ENCODE results near the gene PPFIBP1.

Gene PPFIBP1

GRCh38 chr12:27602516-27602915 is 78.5 kb downstream of the PPFIBP1 start:
- no peaks in the 10 kb centered on the region for H3K9me3 ChIP-seq (ENCODE audit: control insufficient read depth, low read length)
- H3K4me3 ChIP-seq (ENCODE audit: insufficient read depth, low read depth, low read length, poor library complexity, severe bottlenecking), result no peak overlapping the region
- no peaks in the 10 kb centered on the region for H3K4me1 ChIP-seq (ENCODE audit: control insufficient read depth, insufficient read depth, low read length, poor library complexity, severe bottlenecking)
- H3K27me3 ChIP-seq (replicated peaks; ENCODE audit: control insufficient read depth, insufficient read depth, low read length, poor library complexity, severe bottlenecking), result no peaks in the 10 kb centered on the region
- no peak overlapping the region for H3K27ac ChIP-seq (ENCODE audit: insufficient read depth, low read length, poor library complexity, severe bottlenecking)
- H3K36me3 ChIP-seq (ENCODE audit: control insufficient read depth, insufficient read depth, low read length), result no peaks in the 10 kb centered on the region
- DNase-seq, result no peak

- Histone ChIP-seq H3K27me3 (replicated peaks; ENCODE audit: control insufficient read depth, insufficient read depth, low read length, poor library complexity, severe bottlenecking) (no peaks in the 10 kb centered on the region), H3K27ac (ENCODE audit: insufficient read depth, low read length, poor library complexity, severe bottlenecking) (no peak overlapping the region), H3K9me3 (ENCODE audit: control insufficient read depth, low read length) (no peaks in the 10 kb centered on the region), H3K36me3 (ENCODE audit: control insufficient read depth, insufficient read depth, low read length) (no peaks in the 10 kb centered on the region), H3K4me1 (ENCODE audit: control insufficient read depth, insufficient read depth, low read length, poor library complexity, severe bottlenecking) (no peaks in the 10 kb centered on the region), H3K4me3 (ENCODE audit: insufficient read depth, low read depth, low read length, poor library complexity, severe bottlenecking) (no peak overlapping the region)
- no peak for DNase-seq
Measured at GRCh38 chr12:27604431-27604830, 80.4 kb downstream of the PPFIBP1 start.

DNA sequence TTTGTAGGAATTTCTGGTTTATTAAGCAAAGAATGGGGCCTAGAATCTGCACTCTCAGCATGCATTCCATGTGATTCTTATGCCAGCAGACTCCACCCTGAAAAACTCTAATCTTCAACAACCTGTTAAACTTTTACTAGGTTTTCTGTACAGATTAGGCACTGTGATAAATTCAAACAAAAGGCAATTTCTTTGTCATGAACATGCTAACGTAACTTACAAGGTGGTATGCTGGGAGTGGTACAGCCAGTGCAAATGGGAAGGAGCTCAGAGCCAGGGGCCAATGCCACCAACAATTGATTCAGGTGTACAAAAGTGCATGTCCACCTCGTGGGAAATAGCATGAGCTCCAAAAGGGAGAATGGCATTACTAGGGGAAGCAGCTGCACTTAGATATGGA is 83.0 kb downstream of the PPFIBP1 start:
- no peaks in the 10 kb centered on the region for H3K4me1 ChIP-seq (ENCODE audit: control insufficient read depth, insufficient read depth, low read length, poor library complexity, severe bottlenecking)
- no peak overlapping the region for H3K27ac ChIP-seq (ENCODE audit: insufficient read depth, low read length, poor library complexity, severe bottlenecking)
- no peaks in the 10 kb centered on the region for H3K9me3 ChIP-seq (ENCODE audit: control insufficient read depth, low read length)
- no peaks in the 10 kb centered on the region for H3K27me3 ChIP-seq (replicated peaks; ENCODE audit: control insufficient read depth, insufficient read depth, low read length, poor library complexity, severe bottlenecking)
- no peak overlapping the region for H3K4me3 ChIP-seq (ENCODE audit: insufficient read depth, low read depth, low read length, poor library complexity, severe bottlenecking)
- H3K36me3 ChIP-seq (ENCODE audit: control insufficient read depth, insufficient read depth, low read length), result no peaks in the 10 kb centered on the region
- DNase-seq, result no peak

GRCh38 chr12:27607591-27607990 is 83.6 kb downstream of the PPFIBP1 start:
- no peaks in the 10 kb centered on the region for H3K27me3 ChIP-seq (replicated peaks; ENCODE audit: control insufficient read depth, insufficient read depth, low read length, poor library complexity, severe bottlenecking)
- no peak overlapping the region for H3K27ac ChIP-seq (ENCODE audit: insufficient read depth, low read length, poor library complexity, severe bottlenecking)
- H3K36me3 ChIP-seq (ENCODE audit: control insufficient read depth, insufficient read depth, low read length), result no peaks in the 10 kb centered on the region
- no peak for DNase-seq
- H3K4me1 ChIP-seq (ENCODE audit: control insufficient read depth, insufficient read depth, low read length, poor library complexity, severe bottlenecking), result no peaks in the 10 kb centered on the region
- H3K9me3 ChIP-seq (ENCODE audit: control insufficient read depth, low read length), result no peaks in the 10 kb centered on the region
- no peak overlapping the region for H3K4me3 ChIP-seq (ENCODE audit: insufficient read depth, low read depth, low read length, poor library complexity, severe bottlenecking)

GRCh38 chr12:27608890-27609289 is 84.9 kb downstream of the PPFIBP1 start:
- H3K27me3 ChIP-seq (replicated peaks; ENCODE audit: control insufficient read depth, insufficient read depth, low read length, poor library complexity, severe bottlenecking), result no peaks in the 10 kb centered on the region
- H3K4me3 ChIP-seq (ENCODE audit: insufficient read depth, low read depth, low read length, poor library complexity, severe bottlenecking), result no peak overlapping the region
- H3K36me3 ChIP-seq (ENCODE audit: control insufficient read depth, insufficient read depth, low read length), result no peaks in the 10 kb centered on the region
- no peak for DNase-seq
- H3K27ac ChIP-seq (ENCODE audit: insufficient read depth, low read length, poor library complexity, severe bottlenecking), result no peak overlapping the region
- H3K9me3 ChIP-seq (ENCODE audit: control insufficient read depth, low read length), result no peaks in the 10 kb centered on the region
- H3K4me1 ChIP-seq (ENCODE audit: control insufficient read depth, insufficient read depth, low read length, poor library complexity, severe bottlenecking), result no peaks in the 10 kb centered on the region

DNA sequence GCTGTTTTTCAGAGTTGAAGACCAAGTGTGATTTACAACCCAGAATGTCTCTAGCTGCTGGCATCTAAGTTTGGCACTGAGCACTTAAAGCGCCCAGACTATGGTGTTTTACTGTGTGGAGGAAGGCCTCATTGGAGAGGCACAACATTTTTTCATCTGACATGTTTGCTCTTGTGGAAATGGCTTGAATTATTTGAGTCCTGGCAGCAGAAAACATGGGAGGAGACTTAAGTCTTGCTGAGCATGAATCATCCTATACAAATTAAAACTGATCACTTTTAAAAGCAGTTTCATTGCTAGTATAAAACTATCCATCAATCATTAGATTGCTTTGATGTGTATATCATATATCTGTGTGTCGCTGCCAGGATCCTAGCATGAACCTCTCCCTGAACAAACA is 86.4 kb downstream of the PPFIBP1 start:
- no peaks in the 10 kb centered on the region for H3K27me3 ChIP-seq (replicated peaks; ENCODE audit: control insufficient read depth, insufficient read depth, low read length, poor library complexity, severe bottlenecking)
- H3K4me3 ChIP-seq (ENCODE audit: insufficient read depth, low read depth, low read length, poor library complexity, severe bottlenecking), result no peak overlapping the region
- H3K36me3 ChIP-seq (ENCODE audit: control insufficient read depth, insufficient read depth, low read length), result no peaks in the 10 kb centered on the region
- H3K9me3 ChIP-seq (ENCODE audit: control insufficient read depth, low read length), result no peaks in the 10 kb centered on the region
- no peak overlapping the region for H3K27ac ChIP-seq (ENCODE audit: insufficient read depth, low read length, poor library complexity, severe bottlenecking)
- H3K4me1 ChIP-seq (ENCODE audit: control insufficient read depth, insufficient read depth, low read length, poor library complexity, severe bottlenecking), result no peaks in the 10 kb centered on the region
- no peak for DNase-seq

- no peak for DNase-seq
- Histone ChIP-seq H3K4me1 (ENCODE audit: control insufficient read depth, insufficient read depth, low read length, poor library complexity, severe bottlenecking) (no peaks in the 10 kb centered on the region), H3K9me3 (ENCODE audit: control insufficient read depth, low read length) (no peaks in the 10 kb centered on the region), H3K4me3 (ENCODE audit: insufficient read depth, low read depth, low read length, poor library complexity, severe bottlenecking) (no peak overlapping the region), H3K27me3 (replicated peaks; ENCODE audit: control insufficient read depth, insufficient read depth, low read length, poor library complexity, severe bottlenecking) (no peaks in the 10 kb centered on the region), H3K27ac (ENCODE audit: insufficient read depth, low read length, poor library complexity, severe bottlenecking) (no peak overlapping the region), H3K36me3 (ENCODE audit: control insufficient read depth, insufficient read depth, low read length) (no peaks in the 10 kb centered on the region)
Measured at GRCh38 chr12:27614386-27614785, 90.4 kb downstream of the PPFIBP1 start.

DNA sequence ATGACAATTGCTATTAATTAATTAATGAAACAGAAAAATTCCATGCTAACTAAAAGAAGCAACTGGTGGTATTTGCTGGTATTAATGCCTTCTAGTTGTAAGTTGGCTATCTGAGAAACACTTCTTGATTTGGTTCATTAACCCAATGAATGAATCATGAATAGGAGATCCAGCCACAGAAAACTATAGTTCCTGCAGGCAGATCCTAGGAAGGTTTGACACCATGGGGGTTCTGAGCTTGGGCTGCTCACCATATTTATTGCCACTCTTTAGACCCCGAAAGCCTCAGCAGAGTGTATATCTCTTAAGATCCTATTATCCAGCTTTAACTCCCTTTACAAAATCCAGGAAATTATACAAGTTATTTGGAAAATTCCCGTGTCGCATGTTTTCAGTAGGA is 90.9 kb downstream of the PPFIBP1 start:
- H3K4me1 ChIP-seq (ENCODE audit: control insufficient read depth, insufficient read depth, low read length, poor library complexity, severe bottlenecking), result no peaks in the 10 kb centered on the region
- no peaks in the 10 kb centered on the region for H3K36me3 ChIP-seq (ENCODE audit: control insufficient read depth, insufficient read depth, low read length)
- no peak overlapping the region for H3K27ac ChIP-seq (ENCODE audit: insufficient read depth, low read length, poor library complexity, severe bottlenecking)
- no peaks in the 10 kb centered on the region for H3K9me3 ChIP-seq (ENCODE audit: control insufficient read depth, low read length)
- no peaks in the 10 kb centered on the region for H3K27me3 ChIP-seq (replicated peaks; ENCODE audit: control insufficient read depth, insufficient read depth, low read length, poor library complexity, severe bottlenecking)
- DNase-seq, result no peak
- no peak overlapping the region for H3K4me3 ChIP-seq (ENCODE audit: insufficient read depth, low read depth, low read length, poor library complexity, severe bottlenecking)

DNA sequence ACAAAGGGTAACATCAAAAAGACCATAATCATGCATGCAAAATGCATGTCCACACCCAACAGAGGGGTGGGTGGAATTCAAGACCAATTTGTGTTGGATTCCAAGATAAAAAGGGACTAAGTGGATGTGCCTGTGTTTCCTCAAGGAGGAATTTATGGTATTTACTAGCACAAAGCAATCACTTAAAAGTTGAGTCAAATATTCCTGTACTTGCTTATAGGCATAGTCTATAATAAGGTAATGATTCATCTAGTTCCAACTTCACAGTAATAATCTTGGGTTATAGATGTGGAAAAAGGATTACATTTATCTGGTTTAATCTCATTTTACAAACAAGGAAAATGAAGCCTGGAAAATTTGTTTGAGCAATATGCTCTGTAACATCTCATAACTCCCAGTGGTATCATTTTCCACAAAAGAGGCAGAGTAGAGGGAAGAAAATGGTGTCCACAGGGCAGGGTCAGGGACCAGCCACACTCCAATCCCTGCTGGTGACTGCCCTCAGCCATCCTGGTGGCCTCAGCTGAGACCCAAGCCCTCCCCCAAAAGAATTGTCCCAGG is 91.4 kb downstream of the PPFIBP1 start:
- H3K27ac ChIP-seq (ENCODE audit: insufficient read depth, low read length, poor library complexity, severe bottlenecking), result no peak overlapping the region
- no peaks in the 10 kb centered on the region for H3K27me3 ChIP-seq (replicated peaks; ENCODE audit: control insufficient read depth, insufficient read depth, low read length, poor library complexity, severe bottlenecking)
- no peaks in the 10 kb centered on the region for H3K4me1 ChIP-seq (ENCODE audit: control insufficient read depth, insufficient read depth, low read length, poor library complexity, severe bottlenecking)
- no peaks in the 10 kb centered on the region for H3K36me3 ChIP-seq (ENCODE audit: control insufficient read depth, insufficient read depth, low read length)
- DNase-seq, result no peak
- no peaks in the 10 kb centered on the region for H3K9me3 ChIP-seq (ENCODE audit: control insufficient read depth, low read length)
- no peak overlapping the region for H3K4me3 ChIP-seq (ENCODE audit: insufficient read depth, low read depth, low read length, poor library complexity, severe bottlenecking)

GRCh38 chr12:27616356-27617142 is 92.5 kb downstream of the PPFIBP1 start:
- Histone ChIP-seq H3K27me3 (replicated peaks; ENCODE audit: control insufficient read depth, insufficient read depth, low read length, poor library complexity, severe bottlenecking) (no peaks in the 10 kb centered on the region), H3K36me3 (ENCODE audit: control insufficient read depth, insufficient read depth, low read length) (no peaks in the 10 kb centered on the region), H3K4me1 (ENCODE audit: control insufficient read depth, insufficient read depth, low read length, poor library complexity, severe bottlenecking) (no peaks in the 10 kb centered on the region), H3K4me3 (ENCODE audit: insufficient read depth, low read depth, low read length, poor library complexity, severe bottlenecking) (no peak overlapping the region), H3K9me3 (ENCODE audit: control insufficient read depth, low read length) (no peaks in the 10 kb centered on the region), H3K27ac (ENCODE audit: insufficient read depth, low read length, poor library complexity, severe bottlenecking) (no peak overlapping the region)
- no peak for DNase-seq

Data from effector memory CD4-positive, alpha-beta T cell (primary cell).